BE2C (cell line): ENCODE results near the gene AIM2.

Experiments used
- DNase-seq: peaks from one replicate; pipeline ENCODE4 v3.0.0-alpha.2; 2020
- H3K27me3 ChIP-seq: fragments of 250-450 bp; sonication (Bioruptor Pico); 2 replicates; pipeline ENCODE4 v1.5.1; 2020; ENCODE audit warnings: mild to moderate bottlenecking
- H3K36me3 ChIP-seq: fragments of 250-450 bp; sonication (Bioruptor Pico); 2 replicates; pipeline ENCODE4 v1.5.1; 2020; ENCODE audit warnings: mild to moderate bottlenecking
- H3K4me1 ChIP-seq: fragments of 250-450 bp; sonication (Bioruptor Pico); 2 replicates; pipeline ENCODE4 v1.5.1; 2020
- H3K4me3 ChIP-seq: 2 replicates; pipeline ENCODE4 v1.5.1; 2011; ENCODE audit warnings: low read depth, low read length
- H3K9me3 ChIP-seq: fragments of 250-450 bp; sonication (Bioruptor Pico); 2 replicates; pipeline ENCODE4 v1.5.1; 2020
- TF ChIP-seq, protein P1 (sequence below): IDR thresholded peaks from 2 replicates; pipeline ENCODE4 v1.5.1; 2012; ENCODE audit warnings: mild to moderate bottlenecking, low read depth, low read length

The AIM2 gene

DNA sequence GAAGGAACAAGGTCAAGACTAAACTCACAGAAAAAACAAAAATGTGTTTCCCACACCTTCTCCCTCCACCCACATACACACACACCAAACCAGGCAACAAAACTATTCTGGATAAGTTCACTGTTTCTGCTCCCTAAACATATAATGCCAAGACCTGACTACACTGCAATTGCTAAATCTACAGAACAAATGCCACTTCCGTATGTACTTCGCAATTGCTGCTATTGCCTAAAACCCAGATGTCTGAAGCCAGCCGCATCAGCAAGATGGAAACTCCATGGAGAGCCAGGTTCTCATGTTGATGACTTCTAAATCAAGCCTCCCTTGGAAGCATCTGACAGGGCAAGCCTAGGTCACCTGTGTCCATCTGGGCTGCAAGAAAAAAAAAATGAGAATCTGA, 8.3 kb upstream of the AIM2 start:
- H3K4me3 ChIP-seq: no peak overlapping the region
- H3K4me1 ChIP-seq: no peaks in the 10 kb centered on the region
- no peak for DNase-seq
- no peaks in the 10 kb centered on the region for H3K36me3 ChIP-seq
- no peaks in the 10 kb centered on the region for H3K27me3 ChIP-seq
- TF ChIP-seq, protein P1, sequence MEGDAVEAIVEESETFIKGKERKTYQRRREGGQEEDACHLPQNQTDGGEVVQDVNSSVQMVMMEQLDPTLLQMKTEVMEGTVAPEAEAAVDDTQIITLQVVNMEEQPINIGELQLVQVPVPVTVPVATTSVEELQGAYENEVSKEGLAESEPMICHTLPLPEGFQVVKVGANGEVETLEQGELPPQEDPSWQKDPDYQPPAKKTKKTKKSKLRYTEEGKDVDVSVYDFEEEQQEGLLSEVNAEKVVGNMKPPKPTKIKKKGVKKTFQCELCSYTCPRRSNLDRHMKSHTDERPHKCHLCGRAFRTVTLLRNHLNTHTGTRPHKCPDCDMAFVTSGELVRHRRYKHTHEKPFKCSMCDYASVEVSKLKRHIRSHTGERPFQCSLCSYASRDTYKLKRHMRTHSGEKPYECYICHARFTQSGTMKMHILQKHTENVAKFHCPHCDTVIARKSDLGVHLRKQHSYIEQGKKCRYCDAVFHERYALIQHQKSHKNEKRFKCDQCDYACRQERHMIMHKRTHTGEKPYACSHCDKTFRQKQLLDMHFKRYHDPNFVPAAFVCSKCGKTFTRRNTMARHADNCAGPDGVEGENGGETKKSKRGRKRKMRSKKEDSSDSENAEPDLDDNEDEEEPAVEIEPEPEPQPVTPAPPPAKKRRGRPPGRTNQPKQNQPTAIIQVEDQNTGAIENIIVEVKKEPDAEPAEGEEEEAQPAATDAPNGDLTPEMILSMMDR: no peak
- no peaks in the 10 kb centered on the region for H3K9me3 ChIP-seq

DNA sequence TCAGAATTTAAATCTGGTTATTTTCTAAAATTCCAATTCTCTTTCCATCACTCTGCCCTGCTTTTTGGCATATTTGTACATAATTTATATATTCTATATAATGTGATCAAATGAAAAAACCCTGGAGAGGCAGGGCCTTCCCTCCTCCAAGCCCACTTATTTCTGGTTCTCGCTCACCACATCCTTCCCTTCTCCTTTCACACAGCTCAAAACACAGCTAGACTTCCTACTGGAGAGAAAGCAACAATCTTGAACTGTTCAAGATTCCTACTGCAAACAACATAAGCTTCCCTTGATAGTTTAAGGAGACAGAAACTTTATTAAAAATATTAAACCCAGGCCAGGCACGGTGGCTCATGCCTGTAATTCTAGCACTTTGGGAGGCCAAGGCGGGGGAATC, 7.6 kb upstream of the AIM2 start:
- Histone ChIP-seq H3K27me3 (no peaks in the 10 kb centered on the region), H3K4me1 (no peaks in the 10 kb centered on the region), H3K9me3 (no peaks in the 10 kb centered on the region), H3K36me3 (no peaks in the 10 kb centered on the region), H3K4me3 (no peak overlapping the region)
- TF ChIP-seq, protein P1: no peak
- no peak for DNase-seq

DNA sequence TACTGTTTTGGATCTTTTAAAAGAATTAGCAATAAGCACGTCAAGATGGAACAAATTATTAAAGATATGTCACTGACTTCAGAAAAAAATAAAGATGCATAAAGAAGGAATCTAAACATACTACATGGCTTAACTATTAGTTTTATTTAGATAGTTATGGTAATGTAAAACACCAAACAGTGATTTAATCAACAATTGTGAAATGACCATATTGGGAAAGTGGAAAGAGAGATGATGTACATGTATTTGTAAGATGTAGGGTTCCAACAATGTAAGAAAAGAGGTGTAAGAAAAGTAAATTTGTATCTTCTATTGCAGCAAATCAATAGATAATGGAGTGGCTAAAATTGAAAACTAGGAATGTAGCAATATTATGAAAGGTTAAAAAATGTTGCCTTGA, 6.4 kb upstream of the AIM2 start:
- DNase-seq: no peak
- no peaks in the 10 kb centered on the region for H3K9me3 ChIP-seq
- H3K4me1 ChIP-seq: no peaks in the 10 kb centered on the region
- no peaks in the 10 kb centered on the region; the same call in 1 of the 2 replicates for H3K27me3 ChIP-seq
- H3K36me3 ChIP-seq: no peaks in the 10 kb centered on the region
- no peak overlapping the region for H3K4me3 ChIP-seq
- TF ChIP-seq, protein P1: no peak

DNA sequence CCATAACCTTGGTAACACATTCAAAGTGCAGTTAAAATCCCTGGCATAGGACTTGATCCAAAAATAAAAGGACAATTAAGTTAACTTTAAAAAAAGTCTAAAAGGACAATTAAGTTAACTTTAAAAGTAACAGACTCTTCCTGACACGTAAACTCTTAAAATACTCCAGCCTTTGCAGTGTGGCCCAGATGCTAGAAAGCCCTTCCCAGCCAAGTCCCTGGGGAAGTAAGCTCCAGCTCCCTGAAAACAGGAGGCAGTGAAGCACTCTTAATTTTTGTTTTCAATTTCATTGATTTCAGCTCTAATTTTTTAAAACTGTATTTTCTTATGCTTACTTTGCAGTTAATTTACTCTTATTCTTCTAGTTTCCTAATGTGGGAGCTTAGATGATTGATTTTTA, 5.1 kb upstream of the AIM2 start:
- no peaks in the 10 kb centered on the region for H3K9me3 ChIP-seq
- H3K4me3 ChIP-seq: no peak overlapping the region
- no peaks in the 10 kb centered on the region for H3K4me1 ChIP-seq
- TF ChIP-seq, protein P1: no peak
- no peaks in the 10 kb centered on the region for H3K36me3 ChIP-seq
- H3K27me3 ChIP-seq: no peaks in the 10 kb centered on the region; the same call in 1 of the 2 replicates
- no peak for DNase-seq

DNA sequence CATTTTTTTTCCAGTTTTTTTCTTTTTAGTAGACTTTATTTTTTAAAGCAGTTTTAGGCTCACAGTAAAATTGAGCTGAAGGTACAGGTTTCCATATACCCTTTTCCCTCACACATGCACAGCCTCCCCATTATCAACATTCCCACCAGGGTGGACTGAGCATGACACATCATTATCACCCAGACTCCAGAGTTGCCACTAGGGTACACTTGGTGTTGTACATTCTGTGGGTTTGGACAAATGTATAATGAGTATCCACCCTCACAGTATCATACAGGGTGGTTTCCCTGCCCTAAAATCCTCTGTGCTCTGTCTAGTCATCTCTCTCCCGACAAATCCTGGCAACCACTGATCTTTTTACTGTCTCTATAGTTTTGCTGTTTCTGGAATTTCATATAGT, 3.0 kb upstream of the AIM2 start:
- TF ChIP-seq, protein P1: no peak
- no peaks in the 10 kb centered on the region for H3K36me3 ChIP-seq
- H3K4me3 ChIP-seq: no peak overlapping the region
- H3K4me1 ChIP-seq: no peaks in the 10 kb centered on the region
- no peaks in the 10 kb centered on the region for H3K9me3 ChIP-seq
- DNase-seq: no peak
- no peaks in the 10 kb centered on the region; the same call in 1 of the 2 replicates for H3K27me3 ChIP-seq

DNA sequence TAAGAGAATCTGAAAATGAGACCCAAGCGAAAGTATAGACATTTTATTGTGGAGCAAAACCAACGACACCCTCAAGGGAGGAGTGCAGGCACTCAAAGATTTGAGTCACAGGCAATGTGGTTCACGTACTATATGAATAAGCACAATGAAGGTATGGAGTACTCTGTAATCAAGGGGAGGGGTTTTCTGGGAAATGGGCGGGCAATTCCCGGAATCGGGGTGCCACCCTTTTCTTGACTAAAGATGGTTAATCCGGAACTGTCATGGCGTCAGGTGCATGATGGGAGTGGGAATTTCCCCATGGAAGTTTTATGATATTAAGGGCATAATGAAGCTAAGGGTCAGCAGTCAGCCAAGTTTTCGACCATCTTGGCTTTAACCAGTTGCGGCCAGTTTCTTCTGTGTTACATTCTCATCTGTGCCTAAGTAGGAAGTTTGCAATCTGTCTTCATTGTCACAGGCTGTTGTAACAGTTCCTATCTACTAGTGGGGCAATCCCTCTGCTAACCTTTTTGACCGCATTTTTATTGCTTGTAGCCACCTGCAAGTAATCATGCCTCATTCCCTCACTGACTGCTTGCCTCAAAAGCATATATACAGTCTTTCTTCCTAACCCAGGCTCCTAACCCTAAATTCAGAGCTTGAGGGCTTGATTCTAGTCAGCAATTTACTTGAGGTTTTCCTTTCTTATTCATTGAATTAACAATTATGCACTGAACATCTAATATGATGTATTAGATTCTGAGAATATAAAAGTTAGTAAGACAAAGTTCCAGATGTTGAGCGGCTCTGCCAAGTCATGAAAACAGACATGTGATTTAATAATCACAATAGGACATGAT, 775 bp upstream of the AIM2 start:
- DNase-seq: no peak
- Histone ChIP-seq H3K9me3 (no peaks in the 10 kb centered on the region), H3K36me3 (no peaks in the 10 kb centered on the region), H3K4me3 (no peak overlapping the region), H3K4me1 (no peaks in the 10 kb centered on the region), H3K27me3 (no peaks in the 10 kb centered on the region; the same call in 1 of the 2 replicates)
- TF ChIP-seq, protein P1: no peak
